Lung (tissue), 12 donors: Measurements from ENCODE around the gene CEACAM5. TPM values are rescaled to one million over a fixed set of nuclear protein-coding genes. Genes with fewer than 3 reads are reported as not detected.

Experiments
- ATAC-seq: fragments of 200-7000 bp; cut with Tn5 transposase; one replicate; pipeline ENCODE4 v1.9.1; 2020; ENCODE audit warnings: moderate number of reproducible peaks; ENCODE audit not compliant: insufficient read depth, low FRiP score
- DNase-seq, 3 donors: peaks; one replicate each; pipeline ENCODE4 v3.0.0-alpha.2; 2013 to 2017
- H3K27ac ChIP-seq, 2 donors: one replicate each; pipeline ENCODE4 v1.5.1; 2013; ENCODE audit warnings: mild to moderate bottlenecking in 2 of 2, moderate library complexity in 2 of 2, control low read depth in 1 of 2, inconsistent platforms in 1 of 2, low read depth in 1 of 2, low read length in 1 of 2
- H3K27me3 ChIP-seq, 3 donors: one replicate each; pipeline ENCODE4 v1.5.1; 2013; ENCODE audit warnings: low read length in 2 of 3; ENCODE audit not compliant: control insufficient read depth in 3 of 3, insufficient read depth in 3 of 3
- H3K36me3 ChIP-seq, 4 donors: one replicate each; pipeline ENCODE4 v1.5.1; 2013; ENCODE audit warnings: low read length in 4 of 4, mild to moderate bottlenecking in 1 of 4, moderate library complexity in 1 of 4; ENCODE audit not compliant: control insufficient read depth in 4 of 4, insufficient read depth in 4 of 4
- H3K4me1 ChIP-seq, 5 donors: one replicate each; pipeline ENCODE4 v1.5.1; 2013; ENCODE audit warnings: low read length in 5 of 5, mild to moderate bottlenecking in 2 of 5, moderate library complexity in 1 of 5; ENCODE audit not compliant: control insufficient read depth in 5 of 5, insufficient read depth in 5 of 5
- H3K4me3 ChIP-seq: one replicate; pipeline ENCODE4 v1.5.1; 2013; ENCODE audit warnings: mild to moderate bottlenecking, control low read depth, moderate library complexity
- H3K9ac ChIP-seq, 2 donors: one replicate each; pipeline ENCODE4 v1.5.1; 2013; ENCODE audit warnings: low read length in 2 of 2, control low read depth in 1 of 2; ENCODE audit not compliant: insufficient read depth in 1 of 2
- H3K9me3 ChIP-seq, 4 donors: one replicate each; pipeline ENCODE4 v1.5.1; 2013; ENCODE audit warnings: low read length in 3 of 4, mild to moderate bottlenecking in 1 of 4, moderate library complexity in 1 of 4; ENCODE audit not compliant: control insufficient read depth in 4 of 4, insufficient read depth in 3 of 4
- WGBS, 2 donors: extraction: QIAGEN DNeasy Blood & Tissue Kit; methylation state at CpG; one replicate each; pipeline ENCODE4 v1.1.7; 2013; 5-methylcytosine and 5-hydroxymethylcytosine counted together
- polyA plus RNA-seq, 2 donors: library from polyadenylated mRNA; stranded (reverse); fragments of 200-250 nt; gene quantifications; one replicate each; pipeline ENCODE4 v1.2.1, GENCODE V29; 2013
- total RNA-seq, 2 donors: library from RNA; depleted of rRNA in 1 of 2; stranded (reverse); fragments of >200 nt in 1 of 2; gene quantifications; one replicate each; pipeline ENCODE4 v1.2.1, GENCODE V29; 2014 to 2021
- TF ChIP-seq, protein P1 (sequence below): IDR thresholded peaks from 2 replicates; pipeline ENCODE4 v1.5.1; 2012; ENCODE audit warnings: mild to moderate bottlenecking; ENCODE audit errors: control extremely low read depth, extremely low read depth
- donor health status: control.
- donor health status: control.
- donor health status: Bipolar disorder and iron deficiency.
- donor health status: healthy.
- donor health status: DM: yes; HTN: yes; CAD: no.

The CEACAM5 gene
- total and polyA plus RNA-seq, 4 donors = 0.11 to 37.9 (median 6.1) TPM

DNA sequence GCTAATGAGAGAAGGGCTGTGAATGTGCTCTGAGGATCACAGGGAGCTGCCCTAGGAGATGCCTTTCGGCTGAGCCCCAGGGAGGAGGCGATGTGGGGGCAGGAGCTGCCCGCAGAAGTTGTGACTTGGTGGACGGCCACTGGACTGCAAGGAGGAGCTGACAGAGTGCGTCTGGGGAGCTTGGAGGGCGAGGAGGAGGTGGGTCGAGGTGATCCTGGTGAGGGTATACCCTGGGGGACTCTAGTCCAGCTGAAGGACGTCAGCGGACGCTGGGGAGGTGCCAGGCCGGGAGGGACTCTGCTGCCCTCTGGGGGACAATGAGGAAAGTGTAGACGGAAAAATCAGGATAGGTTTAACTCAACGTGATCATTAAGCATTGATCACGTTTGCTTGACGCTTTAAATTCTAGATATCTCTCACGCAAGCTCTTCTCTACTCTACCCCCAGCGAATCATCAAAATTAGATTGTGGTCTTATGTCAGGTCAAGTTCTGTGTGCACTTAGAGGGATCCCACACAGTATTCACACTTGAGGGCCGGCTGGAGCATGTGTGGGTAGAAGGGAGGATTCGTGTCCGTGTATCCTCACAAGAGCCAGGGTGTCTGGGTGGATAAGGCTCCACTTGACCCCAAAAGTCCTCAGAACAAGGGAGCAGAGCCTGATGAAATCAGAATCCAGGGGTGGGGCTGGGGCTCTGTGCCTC lies 17.0 kb upstream of the CEACAM5 start:
- TF ChIP-seq, protein P1, sequence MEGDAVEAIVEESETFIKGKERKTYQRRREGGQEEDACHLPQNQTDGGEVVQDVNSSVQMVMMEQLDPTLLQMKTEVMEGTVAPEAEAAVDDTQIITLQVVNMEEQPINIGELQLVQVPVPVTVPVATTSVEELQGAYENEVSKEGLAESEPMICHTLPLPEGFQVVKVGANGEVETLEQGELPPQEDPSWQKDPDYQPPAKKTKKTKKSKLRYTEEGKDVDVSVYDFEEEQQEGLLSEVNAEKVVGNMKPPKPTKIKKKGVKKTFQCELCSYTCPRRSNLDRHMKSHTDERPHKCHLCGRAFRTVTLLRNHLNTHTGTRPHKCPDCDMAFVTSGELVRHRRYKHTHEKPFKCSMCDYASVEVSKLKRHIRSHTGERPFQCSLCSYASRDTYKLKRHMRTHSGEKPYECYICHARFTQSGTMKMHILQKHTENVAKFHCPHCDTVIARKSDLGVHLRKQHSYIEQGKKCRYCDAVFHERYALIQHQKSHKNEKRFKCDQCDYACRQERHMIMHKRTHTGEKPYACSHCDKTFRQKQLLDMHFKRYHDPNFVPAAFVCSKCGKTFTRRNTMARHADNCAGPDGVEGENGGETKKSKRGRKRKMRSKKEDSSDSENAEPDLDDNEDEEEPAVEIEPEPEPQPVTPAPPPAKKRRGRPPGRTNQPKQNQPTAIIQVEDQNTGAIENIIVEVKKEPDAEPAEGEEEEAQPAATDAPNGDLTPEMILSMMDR = no peak
- DNase-seq = peak in 2 of 3 donors; percentile 3 to 10
- no peak for ATAC-seq

DNA sequence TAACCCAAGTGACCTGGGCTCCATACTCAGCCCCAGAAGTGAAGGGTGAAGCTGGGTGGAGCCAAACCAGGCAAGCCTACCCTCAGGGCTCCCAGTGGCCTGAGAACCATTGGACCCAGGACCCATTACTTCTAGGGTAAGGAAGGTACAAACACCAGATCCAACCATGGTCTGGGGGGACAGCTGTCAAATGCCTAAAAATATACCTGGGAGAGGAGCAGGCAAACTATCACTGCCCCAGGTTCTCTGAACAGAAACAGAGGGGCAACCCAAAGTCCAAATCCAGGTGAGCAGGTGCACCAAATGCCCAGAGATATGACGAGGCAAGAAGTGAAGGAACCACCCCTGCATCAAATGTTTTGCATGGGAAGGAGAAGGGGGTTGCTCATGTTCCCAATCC lies 14.2 kb upstream of the CEACAM5 start:
- Histone ChIP-seq H3K9ac (no peak overlapping the region), H3K9me3 (peaks cover 0 to 6% (median 0%) of the 10 kb centered on the region in 4 donors), H3K4me3 (no peak overlapping the region), H3K4me1 (no peaks in the 10 kb centered on the region), H3K36me3 (no peaks in the 10 kb centered on the region), H3K27ac (no peak overlapping the region), H3K27me3 (no peaks in the 10 kb centered on the region)
- 70 to 80% methylated on average over 1 of the region's 1 CpG for WGBS, 2 donors
- TF ChIP-seq, protein P1 = no peak
- DNase-seq (no peak), ATAC-seq (no peak)

More for the DNA sequence above, 17.0 kb upstream of the CEACAM5 start:
- no peak overlapping the region for H3K9ac ChIP-seq
- no peak overlapping the region for H3K27ac ChIP-seq
- H3K4me3 ChIP-seq = no peak overlapping the region
- no peaks in the 10 kb centered on the region for H3K4me1 ChIP-seq
- 32 to 34% methylated on average over 20 of the region's 20 CpGs for WGBS, 2 donors
- no peaks in the 10 kb centered on the region for H3K36me3 ChIP-seq
- no peaks in the 10 kb centered on the region for H3K27me3 ChIP-seq
- H3K9me3 ChIP-seq = peaks cover 0 to 6% (median 0%) of the 10 kb centered on the region in 4 donors

DNA sequence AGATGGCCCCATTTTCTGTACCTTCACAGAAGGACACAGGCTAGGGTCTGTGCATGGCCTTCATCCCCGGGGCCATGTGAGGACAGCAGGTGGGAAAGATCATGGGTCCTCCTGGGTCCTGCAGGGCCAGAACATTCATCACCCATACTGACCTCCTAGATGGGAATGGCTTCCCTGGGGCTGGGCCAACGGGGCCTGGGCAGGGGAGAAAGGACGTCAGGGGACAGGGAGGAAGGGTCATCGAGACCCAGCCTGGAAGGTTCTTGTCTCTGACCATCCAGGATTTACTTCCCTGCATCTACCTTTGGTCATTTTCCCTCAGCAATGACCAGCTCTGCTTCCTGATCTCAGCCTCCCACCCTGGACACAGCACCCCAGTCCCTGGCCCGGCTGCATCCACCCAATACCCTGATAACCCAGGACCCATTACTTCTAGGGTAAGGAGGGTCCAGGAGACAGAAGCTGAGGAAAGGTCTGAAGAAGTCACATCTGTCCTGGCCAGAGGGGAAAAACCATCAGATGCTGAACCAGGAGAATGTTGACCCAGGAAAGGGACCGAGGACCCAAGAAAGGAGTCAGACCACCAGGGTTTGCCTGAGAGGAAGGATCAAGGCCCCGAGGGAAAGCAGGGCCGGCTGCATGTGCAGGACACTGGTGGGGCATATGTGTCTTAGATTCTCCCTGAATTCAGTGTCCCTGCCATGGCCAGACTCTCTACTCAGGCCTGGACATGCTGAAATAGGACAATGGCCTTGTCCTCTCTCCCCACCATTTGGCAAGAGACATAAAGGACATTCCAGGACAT lies 13.4 kb upstream of the CEACAM5 start:
- no peak for DNase-seq
- 76% methylated on average over 8 of the region's 8 CpGs for WGBS, 2 donors
- ATAC-seq = no peak
- Histone ChIP-seq H3K4me1 (no peaks in the 10 kb centered on the region), H3K4me3 (no peak overlapping the region), H3K36me3 (no peaks in the 10 kb centered on the region), H3K27ac (no peak overlapping the region), H3K9ac (no peak overlapping the region), H3K27me3 (no peaks in the 10 kb centered on the region), H3K9me3 (peaks cover 0 to 8% (median 0%) of the 10 kb centered on the region in 4 donors)
- TF ChIP-seq, protein P1 = no peak
